Measurements from ENCODE around the gene RBM33.

RBM33 gene

DNA sequence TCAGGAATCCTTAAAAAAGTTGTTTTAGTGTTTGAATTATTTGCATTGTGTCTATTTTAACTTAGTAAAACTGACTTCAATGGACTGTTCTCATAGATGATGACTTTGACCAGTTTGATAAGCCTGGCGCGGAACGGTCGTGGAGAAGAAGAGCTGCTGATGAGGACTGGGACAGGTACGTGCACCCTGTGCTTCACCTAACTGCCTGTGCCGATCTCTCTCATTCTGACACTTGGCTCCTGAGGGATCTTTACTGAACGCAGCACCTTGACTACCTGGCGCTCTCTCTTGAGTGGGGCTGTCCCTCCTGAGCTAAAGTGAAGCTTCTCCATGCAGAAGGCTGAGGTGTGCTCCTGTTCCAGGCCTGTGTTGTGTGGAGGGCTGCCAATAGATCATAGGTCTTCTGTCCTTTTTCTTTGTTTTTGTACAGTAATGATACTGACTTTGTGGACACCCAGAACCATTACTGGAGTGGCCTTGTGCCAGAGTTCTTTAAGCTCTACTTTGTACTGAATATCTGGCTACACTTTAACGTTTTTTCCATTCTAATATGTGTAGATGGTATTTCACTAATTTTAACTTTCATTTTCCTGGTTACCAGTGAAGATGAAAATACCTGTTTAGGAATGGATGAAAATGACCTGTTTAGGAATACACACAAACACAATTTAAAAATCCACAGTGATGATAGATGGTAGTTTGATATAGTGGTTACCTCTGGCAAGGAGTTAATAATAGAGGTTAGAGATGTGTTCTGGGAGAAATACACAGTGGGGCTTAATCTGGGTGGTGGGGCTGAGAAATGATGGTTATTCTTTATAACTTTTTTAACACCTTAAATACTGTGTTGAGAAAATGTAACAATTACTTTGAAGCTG lies 20.9 kb downstream of the RBM33 start:
- Mint-ChIP-seq H3K4me3 (no peak overlapping the region), H3K4me1 (peaks cover 68% of the 10 kb centered on the region), H3K27ac (peak overlapping the region; percentile 33), H3K36me3 (peaks cover 28% of the 10 kb centered on the region), H3K27me3 (no peaks in the 10 kb centered on the region), H3K9me3 (peaks cover 3% of the 10 kb centered on the region)
- no peak for ATAC-seq

DNA sequence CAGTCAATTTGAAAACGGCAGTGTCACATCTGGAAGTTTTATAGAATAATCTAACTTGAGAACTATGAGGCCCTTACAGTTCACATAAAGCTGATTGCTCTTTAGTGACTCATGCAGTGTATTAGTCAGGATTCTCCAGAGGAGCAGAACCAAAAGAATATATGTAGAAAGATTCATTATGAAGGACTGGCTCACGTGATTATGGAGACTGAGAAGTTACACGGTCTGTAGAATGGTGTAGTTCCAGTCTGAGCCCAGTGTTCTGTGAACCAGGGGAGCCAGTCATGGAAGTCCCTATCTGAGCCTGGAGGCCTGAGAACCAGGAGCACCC lies 21.5 kb downstream of the RBM33 start:
- Mint-ChIP-seq H3K36me3 (peaks cover 22% of the 10 kb centered on the region), H3K27me3 (no peaks in the 10 kb centered on the region), H3K4me1 (peaks cover 68% of the 10 kb centered on the region), H3K9me3 (no peaks in the 10 kb centered on the region), H3K4me3 (no peak overlapping the region), H3K27ac (peak overlapping the region; percentile 33)
- no peak for ATAC-seq

DNA sequence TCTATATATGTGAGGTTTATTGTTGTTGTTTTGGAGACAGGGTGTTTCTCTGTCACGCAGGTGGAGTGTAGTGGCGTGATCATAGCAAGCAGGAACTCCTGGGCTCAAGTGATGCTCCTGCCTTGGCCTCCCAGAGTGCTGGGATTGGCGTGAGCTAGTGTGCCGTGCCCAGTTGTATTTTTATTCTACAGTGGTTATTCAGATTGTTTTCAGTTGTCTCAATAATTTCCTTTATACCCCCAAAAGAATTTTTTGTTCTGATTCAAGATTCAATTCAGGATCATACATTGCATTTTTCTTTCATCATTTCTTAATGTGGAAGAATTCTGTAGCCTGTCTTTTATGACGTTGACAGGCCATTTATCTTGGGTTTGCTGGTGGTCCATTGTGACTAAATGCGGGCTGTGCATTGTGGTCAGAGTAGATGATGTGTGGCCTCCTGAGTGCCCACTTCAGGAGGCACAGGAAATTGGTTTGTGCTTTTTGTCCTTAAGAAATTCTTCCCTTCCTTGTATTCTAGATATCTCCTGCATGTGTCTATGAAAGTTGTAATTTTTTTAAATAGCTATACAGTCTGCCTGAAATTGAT lies 22.9 kb downstream of the RBM33 start:
- Mint-ChIP-seq H3K36me3 (peaks cover 15% of the 10 kb centered on the region), H3K27ac (no peak overlapping the region), H3K9me3 (no peaks in the 10 kb centered on the region), H3K4me1 (peaks cover 56% of the 10 kb centered on the region), H3K4me3 (no peak overlapping the region), H3K27me3 (no peaks in the 10 kb centered on the region)
- no peak for ATAC-seq

DNA sequence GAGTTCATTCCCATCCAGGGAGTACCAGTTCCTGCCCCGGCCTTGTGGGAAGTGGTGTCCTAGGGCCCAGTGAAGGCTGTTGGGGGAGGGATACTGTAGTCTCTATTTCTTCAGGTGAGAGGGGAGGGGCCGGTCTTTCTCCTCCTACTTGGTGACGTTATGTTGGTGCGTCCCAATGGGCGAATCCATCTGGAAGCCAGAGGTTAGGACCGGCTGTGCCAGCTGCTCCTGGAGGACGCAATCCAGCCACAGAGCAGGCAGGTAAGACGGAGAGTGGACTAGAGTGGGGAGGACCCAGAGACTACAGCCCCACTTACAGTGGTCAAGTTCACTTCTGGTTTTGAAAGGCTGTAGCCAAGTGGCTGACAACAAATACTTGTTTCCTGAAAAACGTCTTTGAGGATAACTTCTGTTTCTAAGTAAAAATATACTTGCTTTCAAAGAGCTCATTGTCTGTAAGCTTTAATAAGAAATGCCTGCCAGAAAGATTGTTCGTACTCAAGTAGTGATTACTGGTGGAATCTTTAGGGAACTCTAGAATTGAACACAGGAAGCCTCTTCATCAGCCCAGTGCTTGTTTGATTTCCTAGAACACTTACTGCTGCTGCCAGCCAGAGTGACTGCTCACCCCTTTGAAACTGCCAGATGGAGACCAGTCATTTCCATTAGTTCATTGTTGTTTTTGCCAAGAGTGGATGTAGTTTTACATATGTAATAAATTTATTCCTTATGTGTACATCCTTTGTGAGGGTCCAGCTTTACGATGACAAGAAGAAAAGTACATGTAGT lies 25.4 kb downstream of the RBM33 start:
- Mint-ChIP-seq H3K9me3 (no peaks in the 10 kb centered on the region), H3K36me3 (peaks cover 22% of the 10 kb centered on the region), H3K4me1 (peaks cover 37% of the 10 kb centered on the region), H3K27ac (peak overlapping the region; percentile 40), H3K4me3 (no peak overlapping the region), H3K27me3 (no peaks in the 10 kb centered on the region)
- no peak for ATAC-seq

DNA sequence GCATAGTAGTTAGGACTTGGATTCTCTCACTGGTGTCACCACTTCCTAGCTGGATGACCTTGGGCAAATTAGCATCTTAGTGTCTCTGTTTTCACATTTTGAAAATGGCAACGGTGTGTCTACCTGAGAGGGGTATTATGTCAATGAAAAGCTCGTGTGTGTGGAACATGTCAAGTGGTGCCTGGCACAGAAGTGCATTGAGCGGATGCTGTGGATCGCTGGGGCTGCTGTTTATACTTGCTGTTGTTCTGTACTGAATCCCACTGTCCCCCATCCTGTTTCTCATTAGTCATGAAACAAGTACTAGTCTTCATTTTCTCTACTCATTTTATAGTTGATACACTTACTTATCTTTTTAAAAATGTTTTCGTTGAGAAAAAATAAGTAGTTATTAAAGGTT lies 26.1 kb downstream of the RBM33 start:
- ATAC-seq, result no peak
- Mint-ChIP-seq H3K27ac (peak overlapping the region; percentile 40), H3K4me1 (peaks cover 33% of the 10 kb centered on the region), H3K4me3 (no peak overlapping the region), H3K27me3 (no peaks in the 10 kb centered on the region), H3K36me3 (peaks cover 16% of the 10 kb centered on the region), H3K9me3 (no peaks in the 10 kb centered on the region)

DNA sequence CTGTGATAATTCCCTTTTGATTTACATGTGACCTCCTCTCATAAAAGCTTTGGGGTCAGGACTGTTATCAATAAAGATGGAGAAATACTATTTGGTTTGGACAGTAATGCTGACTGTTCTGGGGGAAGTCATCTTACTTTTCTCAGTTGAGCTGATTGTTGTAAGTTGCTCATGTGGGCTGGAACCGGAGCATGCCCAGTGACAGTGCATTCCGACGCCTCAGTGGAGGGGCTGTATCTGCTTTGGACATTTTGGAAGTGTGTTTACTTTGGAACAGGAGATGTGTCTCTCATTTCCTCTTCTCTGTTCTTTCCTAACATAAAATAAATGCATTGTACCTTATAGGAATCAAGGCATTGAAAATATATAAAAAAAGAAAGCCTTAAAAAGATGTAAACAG lies 30.1 kb downstream of the RBM33 start:
- Mint-ChIP-seq H3K36me3 (peaks cover 8% of the 10 kb centered on the region), H3K4me3 (no peak overlapping the region), H3K27me3 (no peaks in the 10 kb centered on the region), H3K4me1 (peaks cover 38% of the 10 kb centered on the region), H3K27ac (no peak overlapping the region), H3K9me3 (no peaks in the 10 kb centered on the region)
- no peak for ATAC-seq

DNA sequence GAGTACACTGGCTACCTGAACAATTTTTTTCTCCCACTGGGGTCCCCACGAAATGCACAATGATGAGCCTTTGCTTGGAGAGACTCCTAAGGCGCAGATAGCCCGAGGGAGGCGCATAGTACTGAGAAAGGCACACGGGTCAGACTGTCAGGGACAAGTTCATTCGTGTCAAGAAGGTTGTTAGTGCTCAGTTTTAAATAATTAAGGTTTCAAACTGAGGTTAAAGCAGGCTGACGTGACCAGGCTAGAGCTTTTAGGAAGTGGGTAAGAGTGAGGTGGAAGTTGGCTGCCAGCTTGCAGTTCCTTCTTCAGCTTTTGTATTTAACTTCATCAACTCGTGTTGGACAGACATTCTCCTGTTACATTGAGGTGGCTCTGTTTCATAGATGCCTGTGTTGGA lies 31.6 kb downstream of the RBM33 start:
- H3K27ac Mint-ChIP-seq, result peak overlapping the region; percentile 81

DNA sequence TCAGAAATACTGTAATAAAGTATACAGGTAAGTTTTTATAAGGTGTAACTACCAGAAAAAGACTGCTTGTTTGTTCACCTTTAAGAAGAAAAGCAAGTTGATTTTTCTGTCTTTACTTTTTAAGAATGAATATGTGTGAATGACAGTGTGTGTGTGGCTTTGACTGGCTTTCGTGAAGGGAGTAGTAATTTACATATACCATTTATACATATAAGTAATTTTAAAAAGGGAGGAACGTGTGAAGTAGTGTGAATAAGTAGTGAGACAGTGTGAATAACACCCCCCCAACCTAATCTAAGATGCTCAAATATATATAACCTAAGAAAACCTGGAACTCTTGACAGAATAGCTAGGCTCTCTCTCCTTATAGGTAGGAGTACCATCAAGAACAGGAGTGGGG lies 33.2 kb downstream of the RBM33 start:
- peaks cover 33% of the 10 kb centered on the region for H3K36me3 Mint-ChIP-seq
- no peak overlapping the region for H3K27ac Mint-ChIP-seq

More for the DNA sequence above, 31.6 kb downstream of the RBM33 start:
- Mint-ChIP-seq H3K27me3 (no peaks in the 10 kb centered on the region), H3K4me3 (peak overlapping the region; percentile 43), H3K9me3 (no peaks in the 10 kb centered on the region), H3K36me3 (peaks cover 18% of the 10 kb centered on the region), H3K4me1 (peaks cover 33% of the 10 kb centered on the region)
- peak; percentile 93 for ATAC-seq

DNA sequence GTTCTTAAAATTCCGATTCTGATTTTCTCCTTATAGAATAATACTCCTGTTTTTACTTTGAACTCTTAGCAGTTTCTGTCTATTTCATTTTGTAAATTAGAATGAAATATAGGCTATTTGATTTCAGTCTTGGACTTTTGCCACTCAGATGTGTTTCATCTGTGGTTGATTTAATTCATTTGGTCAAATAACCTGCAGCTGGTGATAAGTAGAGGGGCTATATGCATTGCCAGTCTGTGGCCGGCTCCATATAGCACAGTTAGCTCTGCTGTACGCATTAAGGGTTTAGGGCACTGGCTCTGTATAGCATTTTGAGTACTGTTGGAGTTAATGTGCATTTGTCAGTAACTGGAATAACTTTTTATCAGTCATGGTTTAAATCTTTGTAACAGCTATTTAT lies 35.7 kb downstream of the RBM33 start:
- Mint-ChIP-seq H3K4me1 (peaks cover 56% of the 10 kb centered on the region), H3K4me3 (no peak overlapping the region), H3K27ac (peak overlapping the region; percentile 64), H3K9me3 (no peaks in the 10 kb centered on the region), H3K36me3 (peaks cover 42% of the 10 kb centered on the region), H3K27me3 (no peaks in the 10 kb centered on the region)
- no peak for ATAC-seq

More for the DNA sequence above, 33.2 kb downstream of the RBM33 start:
- no peaks in the 10 kb centered on the region for H3K9me3 Mint-ChIP-seq
- no peaks in the 10 kb centered on the region for H3K27me3 Mint-ChIP-seq
- no peak for ATAC-seq
- peaks cover 47% of the 10 kb centered on the region for H3K4me1 Mint-ChIP-seq
- H3K4me3 Mint-ChIP-seq, result no peak overlapping the region

DNA sequence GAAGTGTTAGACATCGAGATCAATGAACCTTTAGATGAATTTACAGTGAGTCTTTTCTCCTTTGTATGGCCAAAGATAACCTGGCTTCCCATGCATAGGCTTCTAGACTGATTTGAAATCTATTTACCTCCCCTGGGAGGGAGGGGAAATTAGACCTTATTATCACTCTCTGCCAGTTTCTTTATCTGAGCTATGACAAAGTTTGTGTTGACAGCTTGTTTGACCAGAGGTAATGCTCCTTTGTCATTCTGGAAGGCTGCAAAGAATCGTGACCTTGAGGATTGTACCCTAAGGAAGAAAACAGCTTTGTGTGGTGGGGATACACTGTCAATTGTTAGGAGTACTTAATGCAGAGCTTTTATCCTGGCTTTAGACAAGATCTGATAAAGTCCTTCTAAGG lies 36.4 kb downstream of the RBM33 start:
- Mint-ChIP-seq H3K4me3 (no peak overlapping the region), H3K4me1 (peaks cover 56% of the 10 kb centered on the region), H3K27ac (peak overlapping the region; percentile 64), H3K9me3 (no peaks in the 10 kb centered on the region), H3K27me3 (no peaks in the 10 kb centered on the region), H3K36me3 (peaks cover 49% of the 10 kb centered on the region)
- no peak for ATAC-seq

DNA sequence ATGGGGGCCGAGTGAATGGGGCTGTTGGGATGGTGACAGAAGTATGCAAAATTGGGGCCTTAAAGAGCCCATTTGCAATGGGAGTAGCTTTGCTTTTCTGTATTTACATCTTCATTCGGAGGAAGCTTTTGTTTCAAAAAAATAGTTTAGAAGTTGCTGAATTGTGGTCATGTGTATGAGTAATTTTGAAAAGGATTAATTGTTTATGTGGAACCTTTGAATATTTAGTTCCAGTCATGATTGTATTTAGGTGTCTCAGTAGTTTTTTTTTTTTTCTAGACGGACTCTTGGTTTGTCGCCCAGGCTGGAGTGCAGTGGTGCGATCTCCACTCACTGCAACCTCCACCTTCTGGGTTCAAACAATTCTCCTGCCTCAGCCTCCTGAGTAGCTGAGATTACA lies 37.2 kb downstream of the RBM33 start:
- H3K4me3 Mint-ChIP-seq, result no peak overlapping the region
- peak overlapping the region; percentile 64 for H3K27ac Mint-ChIP-seq
- no peak for ATAC-seq
- H3K27me3 Mint-ChIP-seq, result no peaks in the 10 kb centered on the region
- no peaks in the 10 kb centered on the region for H3K9me3 Mint-ChIP-seq
- peaks cover 57% of the 10 kb centered on the region for H3K36me3 Mint-ChIP-seq
- H3K4me1 Mint-ChIP-seq, result peaks cover 48% of the 10 kb centered on the region

DNA sequence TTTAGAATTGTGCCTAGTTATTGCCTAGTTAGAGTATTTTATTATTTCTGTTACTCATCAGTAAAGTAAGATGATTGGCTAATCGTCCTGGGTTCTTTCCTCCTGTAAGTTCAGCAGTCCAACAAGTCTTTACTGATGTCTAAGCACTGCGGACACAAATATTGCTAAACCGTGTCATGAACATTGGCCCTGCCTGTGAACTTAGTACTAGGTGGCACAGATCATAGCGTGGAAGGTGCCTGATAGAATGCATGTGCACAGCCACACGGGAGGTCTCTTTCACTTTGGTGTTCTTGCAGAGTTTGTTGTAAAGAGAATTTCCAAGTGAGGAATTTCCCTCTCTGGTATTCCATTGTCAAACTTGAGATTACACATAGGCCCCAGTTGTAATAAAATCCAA lies 38.0 kb downstream of the RBM33 start:
- peaks cover 40% of the 10 kb centered on the region for H3K4me1 Mint-ChIP-seq
- H3K36me3 Mint-ChIP-seq, result peaks cover 63% of the 10 kb centered on the region
- peak overlapping the region; percentile 64 for H3K27ac Mint-ChIP-seq
- H3K9me3 Mint-ChIP-seq, result no peaks in the 10 kb centered on the region
- H3K27me3 Mint-ChIP-seq, result no peaks in the 10 kb centered on the region
- H3K4me3 Mint-ChIP-seq, result no peak overlapping the region
- no peak for ATAC-seq

DNA sequence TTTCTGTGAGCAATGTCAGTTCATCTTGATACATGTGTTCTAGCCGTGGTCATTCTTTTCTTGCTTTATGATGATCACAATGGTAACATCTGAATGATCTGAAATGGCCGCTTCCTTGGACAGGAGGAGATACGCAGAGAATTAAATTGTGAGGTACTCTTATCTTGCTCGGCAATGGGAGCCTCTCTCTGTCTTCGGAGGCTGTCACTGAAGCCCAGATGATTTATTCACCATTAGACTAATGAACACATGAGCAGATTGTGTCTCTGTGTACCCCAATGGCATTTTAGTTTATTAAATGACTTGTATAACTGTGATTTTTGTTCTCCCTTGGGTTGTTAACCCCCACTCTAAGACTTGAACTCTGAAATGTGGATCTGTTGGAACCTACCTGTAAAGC lies 38.6 kb downstream of the RBM33 start:
- Mint-ChIP-seq H3K4me1 (peaks cover 44% of the 10 kb centered on the region), H3K4me3 (no peak overlapping the region), H3K27me3 (no peaks in the 10 kb centered on the region), H3K9me3 (no peaks in the 10 kb centered on the region), H3K36me3 (peaks cover 69% of the 10 kb centered on the region), H3K27ac (no peak overlapping the region)
- ATAC-seq, result no peak

DNA sequence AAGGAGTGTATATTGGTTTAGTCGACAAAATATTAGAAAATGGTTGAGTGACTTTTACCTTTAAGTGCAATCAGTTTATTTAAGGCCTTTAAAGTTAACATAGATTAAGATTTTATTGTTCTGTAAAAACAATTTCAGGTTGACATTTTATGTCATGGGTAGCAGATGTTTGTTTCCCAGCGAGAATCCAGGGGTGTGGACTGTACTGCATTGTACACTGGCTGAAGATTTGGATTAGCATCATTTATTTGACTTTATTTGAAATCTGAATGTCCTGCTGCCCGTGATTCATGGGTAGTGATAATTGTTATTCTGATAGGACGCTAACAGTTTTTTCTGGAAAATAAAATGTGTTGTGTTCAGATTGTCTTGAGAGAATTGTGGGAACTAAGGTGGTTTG lies 39.3 kb downstream of the RBM33 start:
- no peaks in the 10 kb centered on the region for H3K9me3 Mint-ChIP-seq
- no peak overlapping the region for H3K27ac Mint-ChIP-seq
- peaks cover 74% of the 10 kb centered on the region for H3K36me3 Mint-ChIP-seq
- peaks cover 50% of the 10 kb centered on the region for H3K4me1 Mint-ChIP-seq
- H3K4me3 Mint-ChIP-seq, result no peak overlapping the region
- no peaks in the 10 kb centered on the region for H3K27me3 Mint-ChIP-seq
- ATAC-seq, result no peak

DNA sequence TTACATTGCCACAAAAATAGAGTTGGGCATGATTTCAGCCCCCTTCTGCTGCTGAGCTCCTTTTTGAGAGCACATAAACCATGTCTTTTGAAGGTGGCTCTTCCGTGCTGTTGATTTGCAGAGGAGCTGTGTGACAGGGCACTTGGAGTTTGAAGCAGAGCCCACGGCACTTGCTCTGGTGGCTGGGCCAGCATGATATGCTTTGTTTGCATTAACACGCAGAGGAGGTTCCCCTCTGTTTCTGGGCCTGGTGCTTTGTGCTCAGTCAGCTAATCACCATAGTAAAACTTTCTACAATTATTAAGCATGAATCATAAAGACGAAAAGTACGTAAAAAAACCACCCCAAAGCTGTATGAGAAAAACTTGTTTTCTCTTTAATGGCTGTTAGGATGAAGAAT lies 40.1 kb downstream of the RBM33 start:
- Mint-ChIP-seq H3K4me3 (no peak overlapping the region), H3K36me3 (peaks cover 79% of the 10 kb centered on the region), H3K27ac (peak overlapping the region; percentile 45), H3K9me3 (no peaks in the 10 kb centered on the region), H3K27me3 (no peaks in the 10 kb centered on the region), H3K4me1 (peaks cover 55% of the 10 kb centered on the region)
- ATAC-seq, result no peak
